GM18508 (cell line): Measurements from ENCODE around the gene CNTN5.
"Not testable (repeated sequence)": the region's sequence is repeated elsewhere in the genome, so short reads cannot be mapped to it uniquely, and the experiment has no call there.

Experiments used
- ATAC-seq: cut with Tn5 transposase; IDR thresholded peaks from one replicate; pipeline ENCODE4 v1.9.1; 2021; ENCODE audit warnings: moderate number of reproducible peaks; ENCODE audit not compliant: insufficient read depth, unreplicated experiment

The CNTN5 gene

DNA sequence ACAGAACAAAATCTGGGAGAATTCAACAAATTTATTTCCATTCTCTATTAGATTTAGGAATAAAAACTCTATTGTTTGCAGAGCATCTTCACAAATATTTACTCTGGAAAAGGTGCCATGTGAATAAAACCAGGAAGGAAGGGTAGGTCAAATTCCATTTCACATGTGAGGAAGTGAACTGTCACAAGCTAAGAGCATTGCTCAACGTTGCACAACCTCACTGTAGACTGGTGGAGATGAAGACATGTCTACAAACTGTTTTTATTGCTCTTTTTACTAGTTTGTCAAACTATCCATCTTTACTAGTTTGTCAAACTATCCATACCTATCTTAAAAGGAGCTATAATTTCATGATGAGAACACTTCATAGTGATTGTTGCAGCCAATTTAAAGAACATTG, 236.4 kb downstream of the CNTN5 start:
- ATAC-seq, result no peak

DNA sequence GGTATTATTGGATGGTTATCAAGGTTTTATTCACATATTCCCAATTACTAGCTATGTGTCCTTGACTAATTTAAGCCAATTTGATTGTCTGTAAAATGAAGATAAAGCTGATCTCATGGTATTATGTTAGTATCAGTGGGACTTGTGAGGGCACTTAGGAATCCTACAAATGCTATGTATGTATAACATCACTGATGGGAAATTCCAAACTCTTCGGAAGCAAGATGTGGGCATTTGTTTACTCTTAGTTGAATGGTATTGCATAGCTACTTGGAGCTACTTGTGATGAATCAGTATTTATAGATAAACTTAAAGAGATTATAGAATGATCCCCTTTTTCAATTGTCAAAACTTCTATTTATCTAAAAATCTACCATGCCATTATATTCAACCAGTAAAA, 239.9 kb downstream of the CNTN5 start:
- no peak for ATAC-seq

DNA sequence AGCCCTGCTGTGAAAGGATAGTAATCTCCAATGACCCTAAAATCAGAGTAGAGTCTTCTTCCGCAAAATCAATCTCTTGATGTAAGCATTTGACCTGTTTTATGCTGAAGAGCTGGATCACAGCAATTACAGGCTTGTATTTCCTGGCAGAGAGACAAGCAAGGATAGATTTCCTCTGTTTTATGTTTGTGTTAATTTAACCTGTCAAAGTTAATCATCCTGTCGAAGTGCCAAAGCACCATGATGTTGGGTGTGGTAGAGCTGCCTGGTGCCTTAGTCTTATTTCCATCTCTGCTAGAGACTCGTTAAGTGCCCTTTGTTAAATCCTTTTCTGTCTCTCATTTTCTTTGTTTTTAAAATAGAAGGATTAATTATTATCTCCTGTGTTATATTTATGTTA, 248.1 kb downstream of the CNTN5 start:
- ATAC-seq, result no peak

DNA sequence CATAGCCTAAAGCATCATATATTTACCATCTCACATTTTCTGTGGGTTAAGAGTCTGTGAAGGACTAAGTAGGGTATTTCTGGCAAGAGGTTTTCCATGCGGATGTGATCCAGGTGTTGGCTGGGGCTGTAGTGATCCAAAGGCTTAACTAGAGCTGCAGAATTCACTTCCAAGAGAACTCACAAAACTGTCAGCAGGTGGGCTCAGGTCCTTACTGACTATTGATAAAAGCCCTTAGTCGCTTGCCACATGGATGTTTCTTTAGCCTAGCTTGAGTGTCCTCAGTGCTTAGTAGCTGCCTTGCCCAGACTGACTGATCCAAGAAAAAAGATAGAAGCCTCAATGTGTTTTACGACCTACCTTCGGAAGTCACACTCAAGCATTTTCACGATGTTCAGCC, 250.8 kb downstream of the CNTN5 start:
- no peak for ATAC-seq

DNA sequence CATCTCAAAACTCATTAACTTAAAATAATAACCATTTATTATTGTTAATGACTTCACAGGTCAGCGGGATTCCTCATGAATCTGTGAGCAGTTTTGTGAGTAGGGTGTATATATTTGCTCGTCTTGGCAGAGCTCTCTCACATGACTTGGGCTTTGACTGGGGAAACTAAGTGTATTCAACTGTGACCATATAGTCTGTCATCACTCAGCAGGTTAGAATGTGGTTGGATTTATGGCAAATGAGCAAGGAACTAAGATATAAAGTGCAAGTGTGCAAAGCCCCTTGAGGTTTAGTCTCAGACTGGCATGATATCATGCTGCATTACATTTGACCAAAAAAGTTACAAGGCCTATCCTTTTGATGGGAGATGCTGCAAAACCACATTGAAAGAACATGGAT, 254.8 kb downstream of the CNTN5 start:
- ATAC-seq, result no peak

DNA sequence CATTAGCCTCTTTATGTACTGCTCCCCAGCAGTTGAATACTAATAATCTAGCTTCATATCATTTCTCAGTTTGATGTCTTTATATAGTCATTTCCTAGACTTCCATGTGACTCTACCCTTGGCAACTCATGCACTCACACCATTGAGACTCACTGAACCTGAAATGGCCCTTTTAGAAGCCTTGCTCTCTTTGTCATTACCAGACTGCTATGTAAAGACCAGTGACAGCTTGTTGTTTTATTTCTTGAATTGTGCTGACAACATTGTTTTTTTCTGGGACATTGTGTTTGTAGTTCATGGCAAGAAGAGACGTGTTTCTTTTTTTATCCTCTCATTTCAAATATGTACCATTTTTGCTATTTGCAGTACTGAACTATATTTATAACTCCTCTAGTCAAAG, 256.5 kb downstream of the CNTN5 start:
- ATAC-seq, result no peak

DNA sequence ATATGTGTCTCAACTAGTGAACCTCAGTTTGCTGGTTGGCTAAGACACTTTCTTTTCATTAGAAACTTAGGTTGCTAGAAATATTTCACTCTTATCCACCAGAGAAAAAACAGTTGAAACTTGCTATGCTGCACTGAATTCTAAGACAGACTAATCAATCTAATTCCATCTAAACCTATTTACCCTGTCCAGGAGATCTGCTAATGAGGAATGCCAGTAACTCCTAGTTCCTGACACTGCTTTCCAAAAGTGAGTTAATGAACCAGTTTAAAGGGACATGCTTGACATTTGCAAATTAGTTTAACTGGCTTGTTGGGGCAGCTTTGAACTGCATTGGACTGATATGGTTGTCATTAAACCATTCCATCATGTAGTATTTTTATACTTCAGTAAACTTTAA, 258.5 kb downstream of the CNTN5 start:
- no peak for ATAC-seq

DNA sequence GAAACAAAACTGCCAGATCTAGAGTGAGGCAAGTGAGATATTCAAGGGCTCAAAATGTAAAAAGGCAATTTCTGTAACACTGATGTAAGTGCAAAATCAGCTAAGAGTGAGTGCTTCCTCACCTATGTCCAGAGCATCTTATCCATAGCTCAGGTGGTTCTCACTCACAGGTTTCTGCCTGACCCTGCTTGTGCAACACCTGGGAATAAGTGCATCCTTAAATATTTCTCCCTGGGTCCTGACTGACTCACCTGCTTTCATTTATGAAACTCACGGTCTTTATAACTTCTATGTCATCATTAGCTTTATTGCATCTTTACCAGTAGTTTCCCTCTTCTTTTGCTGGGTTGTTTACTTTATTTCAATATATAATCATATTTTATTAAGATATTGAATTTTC, 260.6 kb downstream of the CNTN5 start:
- ATAC-seq, result no peak

DNA sequence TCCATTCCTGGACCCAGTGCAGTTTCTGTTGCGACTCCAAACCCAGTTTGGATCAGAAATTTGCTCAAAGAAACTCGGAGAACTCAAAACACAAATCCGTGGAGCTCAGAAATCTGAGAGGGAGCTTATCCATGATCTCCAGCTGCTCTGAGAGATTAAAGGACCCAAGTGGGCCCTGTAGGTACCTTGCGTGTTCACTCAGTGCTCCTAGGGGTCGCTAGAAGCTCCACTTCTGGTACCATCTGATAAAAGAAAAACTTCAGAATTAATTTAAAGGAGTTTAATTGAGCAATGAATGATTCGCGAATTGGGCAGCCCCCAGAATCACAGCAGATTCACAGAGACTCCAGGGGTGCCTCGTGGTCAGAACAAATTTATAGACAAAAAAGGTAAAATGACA, 277.2 kb downstream of the CNTN5 start:
- ATAC-seq, result not testable (repeated sequence)

DNA sequence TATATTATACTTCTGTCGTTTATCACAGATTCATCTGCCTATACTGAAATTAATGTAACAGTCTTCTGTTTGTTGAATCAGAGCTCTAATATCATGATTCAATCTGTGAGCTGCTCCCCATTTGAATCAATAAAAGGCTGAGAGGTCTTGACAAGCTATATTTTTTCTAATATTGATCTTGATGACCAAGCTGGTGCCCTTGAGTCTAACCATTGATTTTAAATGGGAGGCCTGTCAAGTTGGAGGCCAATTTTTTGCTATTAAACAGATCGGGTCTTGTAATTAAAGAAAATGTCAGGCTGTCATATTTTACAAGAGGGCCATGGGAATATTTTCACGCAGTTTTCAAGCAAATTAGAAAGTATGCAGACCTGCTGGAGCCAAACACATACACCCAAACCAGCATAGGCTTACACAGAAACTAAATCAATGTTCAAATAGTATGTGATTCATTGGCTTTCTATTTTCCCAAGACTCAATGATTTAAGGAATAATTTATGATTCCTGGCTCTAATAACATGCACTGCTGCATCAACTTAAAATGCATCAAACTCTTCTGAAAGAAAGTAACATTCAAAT, 286.9 kb downstream of the CNTN5 start:
- no peak for ATAC-seq

DNA sequence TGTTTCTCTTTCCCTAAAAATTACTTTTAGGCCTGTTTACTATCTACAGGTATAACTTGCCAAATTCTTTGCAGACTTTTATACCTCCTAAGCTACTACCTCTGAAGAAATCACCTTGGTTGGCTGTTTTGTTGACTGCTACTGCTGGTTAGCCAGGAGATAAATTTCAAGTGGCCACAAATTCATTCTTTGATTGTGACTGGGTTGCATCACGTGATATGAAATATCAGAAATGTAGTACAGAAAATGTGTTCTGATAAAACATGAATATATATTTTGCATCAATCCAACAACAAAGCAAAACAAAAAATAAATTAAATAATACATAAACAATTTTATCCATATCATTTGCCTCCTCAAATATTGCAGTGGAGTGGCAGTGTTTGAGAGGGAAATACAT, 291.1 kb downstream of the CNTN5 start:
- ATAC-seq, result no peak

DNA sequence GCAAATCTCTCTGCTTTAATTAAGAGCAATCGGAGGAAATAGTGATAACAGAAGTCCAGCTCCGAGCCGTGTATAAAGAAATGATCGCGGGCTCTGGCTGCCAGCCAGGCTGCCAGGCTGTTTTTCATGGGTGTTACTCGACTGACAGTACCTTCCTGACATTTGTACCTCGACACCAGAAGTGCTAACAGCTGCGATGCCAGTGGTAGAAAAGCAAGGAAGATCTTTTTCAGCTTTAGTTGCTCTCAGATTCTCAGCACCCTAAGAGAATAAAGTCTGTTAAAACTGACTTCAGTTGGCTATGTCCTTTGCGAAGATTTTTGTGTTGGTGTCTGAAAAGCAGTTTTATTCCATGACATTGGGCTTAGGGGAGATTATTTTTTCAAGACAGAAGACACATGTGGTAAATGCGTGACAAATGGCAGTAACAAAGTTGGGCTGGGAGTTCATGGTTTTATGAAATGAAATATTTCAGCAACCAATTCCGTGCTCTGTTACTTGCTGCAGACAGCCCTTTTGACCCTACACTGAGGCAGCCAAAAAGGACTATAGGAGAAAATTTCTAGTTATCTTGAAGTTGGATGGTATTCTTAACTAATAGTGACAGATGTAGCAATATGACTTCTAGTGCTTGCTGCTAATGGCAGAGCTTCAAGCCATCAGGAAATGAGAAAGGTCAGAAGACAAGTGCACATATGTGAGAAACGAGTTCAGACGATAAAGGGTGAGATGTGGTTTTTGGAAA, 296.2 kb downstream of the CNTN5 start:
- no peak for ATAC-seq

DNA sequence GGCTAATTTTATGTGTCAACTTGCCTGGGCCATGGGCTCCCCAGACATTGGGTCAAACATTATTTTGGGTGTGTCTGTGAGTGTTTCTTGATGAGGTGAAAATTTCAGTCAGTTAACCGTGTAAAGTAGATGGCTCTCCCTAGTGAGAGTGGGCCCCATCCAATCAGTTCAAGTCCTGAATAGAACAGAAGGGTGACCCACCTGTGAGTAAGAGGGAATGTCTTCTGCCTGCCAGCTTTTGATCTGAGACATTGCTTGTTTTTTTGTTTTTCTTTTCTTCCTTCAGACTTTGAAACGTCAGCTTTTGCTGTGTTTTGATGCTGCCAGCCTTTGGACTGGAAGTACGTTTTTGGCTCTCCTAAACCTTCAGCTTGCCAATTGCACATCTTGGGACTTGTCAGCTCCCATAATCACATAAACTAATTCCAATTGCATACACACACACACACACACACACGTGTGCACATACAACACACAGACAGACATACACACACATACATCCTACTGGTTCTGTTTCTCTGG, 300.1 kb downstream of the CNTN5 start:
- ATAC-seq, result no peak

DNA sequence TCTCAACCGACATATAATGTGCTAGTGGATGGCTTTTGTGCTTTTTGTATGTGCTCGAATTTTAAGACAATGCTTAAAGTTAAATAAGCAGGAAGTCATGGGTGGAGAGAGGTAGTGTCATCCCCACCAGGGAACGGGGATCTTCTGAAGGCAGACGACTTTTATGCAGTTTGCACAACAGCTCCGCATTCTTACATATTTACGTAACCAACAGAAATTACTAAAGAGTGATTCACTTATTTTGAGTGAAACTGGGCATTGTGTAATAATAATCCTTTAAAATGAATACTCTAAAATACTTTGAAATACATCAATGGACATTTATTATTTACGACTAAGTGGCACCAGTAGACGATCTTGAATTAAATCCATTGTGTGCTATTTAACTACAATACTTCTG, 305.1 kb downstream of the CNTN5 start:
- ATAC-seq, result no peak

DNA sequence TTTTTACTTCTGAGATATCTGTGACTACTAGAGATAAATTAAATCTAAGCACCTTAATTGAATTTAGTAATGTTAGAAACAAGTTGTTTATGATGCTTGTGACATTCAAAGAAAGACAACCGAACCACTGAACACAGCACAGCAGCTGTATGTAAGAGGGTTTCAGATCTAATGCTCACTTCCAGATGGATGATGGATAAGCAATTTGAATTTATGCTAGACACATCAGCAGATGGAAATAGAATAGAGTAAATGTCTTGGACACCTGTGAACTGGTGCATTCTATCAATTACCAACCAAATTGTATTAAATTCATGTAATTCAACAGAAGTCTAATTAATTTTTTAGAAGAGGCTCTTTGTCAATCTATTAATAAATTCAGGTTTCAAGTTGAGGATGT, 306.3 kb downstream of the CNTN5 start:
- no peak for ATAC-seq

DNA sequence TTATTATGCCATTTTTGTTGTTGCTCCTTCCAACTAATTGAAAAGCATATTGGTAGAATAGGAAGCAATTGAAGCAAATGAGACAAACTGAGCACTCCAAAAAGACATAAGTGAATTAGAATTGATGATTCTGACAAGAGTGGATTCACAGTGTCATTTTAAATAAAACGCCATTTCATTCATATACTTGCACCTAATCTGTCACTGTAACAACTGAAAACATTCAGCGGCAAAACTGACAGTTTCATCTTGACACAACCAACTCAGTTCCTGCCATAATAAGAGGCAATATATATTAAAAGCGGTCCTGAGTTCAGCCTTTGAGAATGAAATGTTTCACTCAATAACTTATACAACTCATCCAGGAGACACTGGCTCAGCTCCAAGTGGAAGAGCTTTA, 306.8 kb downstream of the CNTN5 start:
- no peak for ATAC-seq

DNA sequence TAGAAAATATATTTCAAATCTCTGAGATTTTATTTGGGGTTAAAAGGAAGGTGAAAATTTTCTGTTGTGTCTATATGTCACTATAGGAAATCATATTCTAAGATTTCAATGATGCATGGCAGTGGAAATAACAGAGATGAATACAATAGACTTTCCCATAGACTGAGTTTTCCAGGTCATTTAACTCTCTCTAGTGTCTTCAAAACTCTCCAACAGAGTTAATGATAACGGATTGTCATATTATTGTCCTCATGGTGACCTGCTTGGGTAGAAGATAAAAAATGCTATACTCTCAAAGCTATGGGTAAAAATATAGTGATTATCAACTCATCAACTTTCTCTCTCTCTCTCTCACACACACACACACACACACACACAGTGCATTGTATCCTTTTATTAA, 312.9 kb downstream of the CNTN5 start:
- ATAC-seq, result no peak

DNA sequence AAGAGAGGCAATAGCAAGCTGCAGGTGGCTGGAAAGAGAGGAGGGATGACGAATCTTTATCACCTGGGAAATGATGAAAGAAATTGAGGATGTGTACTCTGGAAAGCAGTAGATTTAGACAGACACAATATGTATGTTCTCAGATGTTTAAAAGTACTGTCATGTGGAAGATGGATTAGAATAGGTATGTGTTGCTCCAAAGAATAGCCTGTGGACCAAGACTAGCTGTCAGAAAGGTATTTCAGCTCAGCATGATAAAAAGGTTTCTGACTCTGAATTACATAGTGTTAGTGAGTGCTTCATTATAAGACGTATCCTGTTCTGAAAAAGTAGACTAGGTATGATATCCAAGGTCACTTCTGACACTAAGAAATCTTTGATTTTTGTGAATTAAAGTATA, 322.4 kb downstream of the CNTN5 start:
- no peak for ATAC-seq

DNA sequence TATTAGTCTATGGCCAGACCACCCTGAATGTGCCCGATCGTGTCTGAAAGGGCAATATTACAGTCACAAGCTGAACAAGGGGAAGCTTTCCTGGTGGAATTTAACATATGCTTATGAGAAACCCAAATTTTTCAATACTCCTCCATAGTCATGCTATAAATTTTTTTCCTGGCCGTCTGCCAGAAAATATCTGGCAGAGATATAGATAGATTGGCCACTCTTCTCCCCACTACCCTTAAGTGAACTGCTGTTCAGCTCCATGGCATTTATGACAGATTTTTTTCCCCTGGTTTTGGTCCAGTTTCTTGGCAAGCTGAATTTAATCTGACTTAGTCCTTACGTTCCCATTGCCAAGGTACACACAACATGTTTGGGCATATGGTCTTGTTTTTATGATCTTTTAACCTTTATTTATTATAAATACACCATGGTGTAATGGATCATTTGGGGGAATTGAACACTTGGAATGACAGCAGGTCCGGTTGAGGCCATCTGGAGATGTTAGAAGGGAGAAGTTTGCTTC, 328.5 kb downstream of the CNTN5 start:
- no peak for ATAC-seq

DNA sequence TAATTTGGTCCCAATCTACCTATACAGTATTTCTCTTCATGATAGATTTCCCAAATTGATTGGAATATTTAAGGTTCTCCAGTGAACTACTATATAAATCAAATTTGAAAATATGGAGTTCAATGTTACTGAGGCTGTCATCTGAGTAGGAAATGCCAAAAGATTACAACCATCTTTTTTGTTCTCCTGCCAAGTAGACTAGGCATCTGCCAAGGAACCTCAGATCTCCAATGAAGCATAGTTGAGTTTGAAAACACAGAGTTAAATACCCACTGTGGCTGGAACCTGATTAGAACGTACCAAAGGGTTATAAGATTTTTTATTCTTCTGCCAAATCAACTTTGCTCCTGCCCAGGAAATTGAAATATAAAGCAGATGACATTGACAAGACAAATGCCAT, 330.9 kb downstream of the CNTN5 start:
- no peak for ATAC-seq

DNA sequence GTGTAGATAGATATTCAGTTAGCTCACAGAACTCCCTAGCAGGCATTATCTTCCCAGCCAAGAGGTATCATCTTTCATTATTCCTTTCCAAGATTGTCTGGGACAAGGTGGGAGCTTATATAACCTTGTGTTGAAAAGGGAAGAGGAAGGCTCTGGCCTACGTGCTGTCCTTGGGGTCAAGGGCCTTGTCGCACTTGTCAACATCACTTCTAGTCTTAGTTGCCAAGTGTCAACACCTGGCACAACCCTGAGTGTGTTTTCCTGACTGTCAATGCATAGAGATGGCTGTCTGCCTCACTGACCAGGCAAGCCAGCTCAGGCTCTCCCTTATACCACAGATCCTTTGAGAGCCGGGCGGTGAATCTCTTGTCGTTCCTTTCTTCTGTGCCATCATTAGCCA, 331.9 kb downstream of the CNTN5 start:
- no peak for ATAC-seq

DNA sequence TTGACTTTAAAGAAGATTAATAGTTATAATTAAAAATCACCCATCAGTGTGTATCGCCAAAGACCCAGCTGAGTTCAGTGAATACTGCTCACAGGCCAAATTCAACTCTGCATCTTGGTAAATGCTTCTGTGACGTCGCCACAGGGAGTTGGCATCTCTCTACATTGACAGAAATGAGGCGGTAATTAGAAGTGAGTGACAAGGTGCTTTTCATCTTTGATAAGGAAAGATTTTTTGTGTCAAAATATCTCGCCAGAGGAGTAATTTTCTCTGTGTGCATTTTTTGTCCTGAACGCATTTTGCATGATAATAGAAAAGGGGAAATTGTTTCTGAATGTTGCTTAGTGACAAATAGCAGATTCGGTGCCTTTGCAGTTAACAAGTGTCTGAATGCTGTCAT, 345.8 kb downstream of the CNTN5 start:
- no peak for ATAC-seq
